SIG-M5 (cell line): ENCODE measurements around the gene LTA4H.
"Not testable (repeated sequence)": the region's sequence is repeated elsewhere in the genome, so short reads cannot be mapped to it uniquely, and the experiment has no call there.

ENCODE experiments used
- DNase-seq: peaks from one replicate; lab custom pipeline; 2025; lab: John Stamatoyannopoulos, UW

LTA4H gene

GRCh38 chr12:96035283-96036236 lies at the start of gene LTA4H:
Gene LTA4H, minus strand, starts transcription at chr12:96035587. Its CDS starts 68 bp downstream, at chr12:96035519.
- DNase-seq: peak; percentile 95

- no peak for DNase-seq
These were observed 49.2 kb upstream of the LTA4H start for GRCh38 chr12:96084624-96085023.

GRCh38 chr12:96083020-96083719 lies 47.8 kb upstream of the LTA4H start:
- no peak for DNase-seq

- no peak for DNase-seq
These were observed 46.2 kb upstream of the LTA4H start for GRCh38 chr12:96081596-96081995.

GRCh38 chr12:96078231-96079135 lies 43.1 kb upstream of the LTA4H start:
- DNase-seq: no peak

- DNase-seq: no peak
These were observed 41.7 kb upstream of the LTA4H start for GRCh38 chr12:96077081-96077480.

- DNase-seq: no peak
These were observed 40.2 kb upstream of the LTA4H start for GRCh38 chr12:96075560-96075959.

- no peak for DNase-seq
These were observed 38.3 kb upstream of the LTA4H start for GRCh38 chr12:96073346-96074330.

GRCh38 chr12:96070670-96071279 lies 35.4 kb upstream of the LTA4H start:
- no peak for DNase-seq

- no peak for DNase-seq
These were observed 34.3 kb upstream of the LTA4H start for GRCh38 chr12:96069511-96070231.

- no peak for DNase-seq
These were observed 33.2 kb upstream of the LTA4H start for GRCh38 chr12:96068636-96069035.

GRCh38 chr12:96068111-96068510 lies 32.7 kb upstream of the LTA4H start:
- DNase-seq: no peak

GRCh38 chr12:96065776-96066175 lies 30.4 kb upstream of the LTA4H start:
- not testable (repeated sequence) for DNase-seq

- DNase-seq: no peak
These were observed 29.6 kb upstream of the LTA4H start for GRCh38 chr12:96064966-96065365.

- DNase-seq: no peak
These were observed 28.9 kb upstream of the LTA4H start for GRCh38 chr12:96064271-96064670.

GRCh38 chr12:96063046-96063445 lies 27.7 kb upstream of the LTA4H start:
- DNase-seq: no peak

GRCh38 chr12:96061864-96062453 lies 26.6 kb upstream of the LTA4H start:
- DNase-seq: no peak

GRCh38 chr12:96061323-96061722 lies 25.9 kb upstream of the LTA4H start:
- no peak for DNase-seq

GRCh38 chr12:96060041-96060440 lies 24.7 kb upstream of the LTA4H start:
- DNase-seq: no peak
